GM12878 (cell line): ENCODE measurements around the gene SASH3.

Source experiments
- ATF2 ChIP-seq: IDR thresholded peaks from 2 replicates; pipeline ENCODE4 v1.6.1; 2012; ENCODE audit warnings: low read length, inconsistent platforms
- CHD4 ChIP-seq: fragments of 200-600 bp; sonication (generic); IDR thresholded peaks from 2 replicates; pipeline ENCODE4 v1.6.1; 2016; ENCODE audit warnings: mild to moderate bottlenecking
- CTCF ChIP-seq, 3 experiments: IDR thresholded peaks in 2 of 3; conservative IDR thresholded peaks in 1 of 3; 2 replicates each; pipeline ENCODE4 v1.5.1; 2011; ENCODE audit warnings: low read depth in 3 of 3, low read length in 3 of 3, mild to moderate bottlenecking in 3 of 3, control low read depth in 2 of 3, moderate library complexity in 2 of 3, inconsistent platforms in 1 of 3, mixed read lengths in 1 of 3; ENCODE audit not compliant: control insufficient read depth in 2 of 3, insufficient read depth in 1 of 3; ENCODE audit errors: extremely low read depth in 1 of 3
- GABPA ChIP-seq: IDR thresholded peaks from 2 replicates; pipeline ENCODE4 v1.6.1; 2014; ENCODE audit warnings: antibody characterized with exemption, low read depth, mild to moderate bottlenecking, inconsistent platforms
- POLR2A ChIP-seq: IDR thresholded peaks from 2 replicates; pipeline ENCODE4 v1.6.1; 2011; ENCODE audit warnings: low read depth, mild to moderate bottlenecking, low read length
- RUNX3 ChIP-seq: IDR thresholded peaks from 2 replicates; pipeline ENCODE4 v1.6.1; 2012; ENCODE audit warnings: low read length, inconsistent platforms
- TF ChIP-seq, protein P1 (sequence below): IDR thresholded peaks from 2 replicates; pipeline ENCODE4 v1.6.1; 2012; ENCODE audit warnings: mild to moderate bottlenecking, low read depth, low read length
- TF ChIP-seq, protein P2 (sequence below): fragments of 450-650 bp; IDR thresholded peaks from 2 replicates; pipeline ENCODE4 v1.6.1; 2017; ENCODE audit warnings: antibody characterized with exemption, mild to moderate bottlenecking, moderate library complexity

GRCh38 chrX:129763666-129764065 lies 16.1 kb upstream of the SASH3 start:
- TF ChIP-seq CHD4 (no peak), CTCF (IDR thresholded peaks at IDR 0.05 in 2 of 3, conservative IDR thresholded peaks at IDR 0.05 in 1 of 3; ENCODE audit: control insufficient read depth in 2 of 3, extremely low read depth in 1 of 3, insufficient read depth in 1 of 3, low read depth in 3 of 3, low read length in 3 of 3) (no peak), RUNX3 (no peak), POLR2A (no peak), ATF2 (no peak), GABPA (no peak)
- TF ChIP-seq, protein P1, sequence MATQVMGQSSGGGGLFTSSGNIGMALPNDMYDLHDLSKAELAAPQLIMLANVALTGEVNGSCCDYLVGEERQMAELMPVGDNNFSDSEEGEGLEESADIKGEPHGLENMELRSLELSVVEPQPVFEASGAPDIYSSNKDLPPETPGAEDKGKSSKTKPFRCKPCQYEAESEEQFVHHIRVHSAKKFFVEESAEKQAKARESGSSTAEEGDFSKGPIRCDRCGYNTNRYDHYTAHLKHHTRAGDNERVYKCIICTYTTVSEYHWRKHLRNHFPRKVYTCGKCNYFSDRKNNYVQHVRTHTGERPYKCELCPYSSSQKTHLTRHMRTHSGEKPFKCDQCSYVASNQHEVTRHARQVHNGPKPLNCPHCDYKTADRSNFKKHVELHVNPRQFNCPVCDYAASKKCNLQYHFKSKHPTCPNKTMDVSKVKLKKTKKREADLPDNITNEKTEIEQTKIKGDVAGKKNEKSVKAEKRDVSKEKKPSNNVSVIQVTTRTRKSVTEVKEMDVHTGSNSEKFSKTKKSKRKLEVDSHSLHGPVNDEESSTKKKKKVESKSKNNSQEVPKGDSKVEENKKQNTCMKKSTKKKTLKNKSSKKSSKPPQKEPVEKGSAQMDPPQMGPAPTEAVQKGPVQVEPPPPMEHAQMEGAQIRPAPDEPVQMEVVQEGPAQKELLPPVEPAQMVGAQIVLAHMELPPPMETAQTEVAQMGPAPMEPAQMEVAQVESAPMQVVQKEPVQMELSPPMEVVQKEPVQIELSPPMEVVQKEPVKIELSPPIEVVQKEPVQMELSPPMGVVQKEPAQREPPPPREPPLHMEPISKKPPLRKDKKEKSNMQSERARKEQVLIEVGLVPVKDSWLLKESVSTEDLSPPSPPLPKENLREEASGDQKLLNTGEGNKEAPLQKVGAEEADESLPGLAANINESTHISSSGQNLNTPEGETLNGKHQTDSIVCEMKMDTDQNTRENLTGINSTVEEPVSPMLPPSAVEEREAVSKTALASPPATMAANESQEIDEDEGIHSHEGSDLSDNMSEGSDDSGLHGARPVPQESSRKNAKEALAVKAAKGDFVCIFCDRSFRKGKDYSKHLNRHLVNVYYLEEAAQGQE: no peak
- TF ChIP-seq, protein P2, sequence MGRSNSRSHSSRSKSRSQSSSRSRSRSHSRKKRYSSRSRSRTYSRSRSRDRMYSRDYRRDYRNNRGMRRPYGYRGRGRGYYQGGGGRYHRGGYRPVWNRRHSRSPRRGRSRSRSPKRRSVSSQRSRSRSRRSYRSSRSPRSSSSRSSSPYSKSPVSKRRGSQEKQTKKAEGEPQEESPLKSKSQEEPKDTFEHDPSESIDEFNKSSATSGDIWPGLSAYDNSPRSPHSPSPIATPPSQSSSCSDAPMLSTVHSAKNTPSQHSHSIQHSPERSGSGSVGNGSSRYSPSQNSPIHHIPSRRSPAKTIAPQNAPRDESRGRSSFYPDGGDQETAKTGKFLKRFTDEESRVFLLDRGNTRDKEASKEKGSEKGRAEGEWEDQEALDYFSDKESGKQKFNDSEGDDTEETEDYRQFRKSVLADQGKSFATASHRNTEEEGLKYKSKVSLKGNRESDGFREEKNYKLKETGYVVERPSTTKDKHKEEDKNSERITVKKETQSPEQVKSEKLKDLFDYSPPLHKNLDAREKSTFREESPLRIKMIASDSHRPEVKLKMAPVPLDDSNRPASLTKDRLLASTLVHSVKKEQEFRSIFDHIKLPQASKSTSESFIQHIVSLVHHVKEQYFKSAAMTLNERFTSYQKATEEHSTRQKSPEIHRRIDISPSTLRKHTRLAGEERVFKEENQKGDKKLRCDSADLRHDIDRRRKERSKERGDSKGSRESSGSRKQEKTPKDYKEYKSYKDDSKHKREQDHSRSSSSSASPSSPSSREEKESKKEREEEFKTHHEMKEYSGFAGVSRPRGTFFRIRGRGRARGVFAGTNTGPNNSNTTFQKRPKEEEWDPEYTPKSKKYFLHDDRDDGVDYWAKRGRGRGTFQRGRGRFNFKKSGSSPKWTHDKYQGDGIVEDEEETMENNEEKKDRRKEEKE: no peak
